H1 (cell line): ENCODE results near the gene NRBF2. TPM values are rescaled to one million over a fixed set of nuclear protein-coding genes. Genes with fewer than 3 reads are reported as not detected.

Source experiments
- CTCF ChIA-PET: fragments of 300-600 bp; sonication (Branson Sonifier 250); formaldehyde crosslinking; loops from one replicate; lab custom pipeline; 2021; ENCODE audit not compliant: partially characterized antibody; lab: Charles Lee
- POLR2A ChIA-PET: fragments of 300-600 bp; sonication (Branson Sonifier 250); formaldehyde crosslinking; loops from one replicate; lab custom pipeline; 2021; ENCODE audit warnings: inconsistent platforms; ENCODE audit not compliant: partially characterized antibody; lab: Charles Lee
- DNase-seq, 2 experiments: peaks; one replicate each; pipeline versions ENCODE4 v3.0.0 to v3.0.0-alpha.2; 2010 to 2022; ENCODE audit warnings: low spot score in 2 of 2, low read depth in 1 of 2, mixed read lengths in 1 of 2
- FAIRE-seq: peaks from 2 replicates; lab custom pipeline; 2011; peaks lifted over from hg19 to GRCh38; lab: Jason Lieb, UNC
- H2AFZ ChIP-seq: 2 replicates; pipeline ENCODE4 v1.8.1; 2012; ENCODE audit warnings: low read length, inconsistent platforms
- H2AK5ac ChIP-seq: 2 replicates; pipeline ENCODE4 v1.6.1; 2013; ENCODE audit warnings: low read depth, low read length
- H2BK120ac ChIP-seq: replicated peaks from 2 replicates; pipeline ENCODE3; 2013; ENCODE audit warnings: low read depth, low read length, inconsistent platforms
- H2BK12ac ChIP-seq: 2 replicates; pipeline ENCODE4 v1.6.1; 2013; ENCODE audit warnings: low read depth, low read length
- H2BK15ac ChIP-seq: 2 replicates; pipeline ENCODE4 v1.6.1; 2013; ENCODE audit warnings: low read length
- H2BK20ac ChIP-seq: 2 replicates; pipeline ENCODE4 v1.6.1; 2013; ENCODE audit warnings: low read length
- H2BK5ac ChIP-seq: 2 replicates; pipeline ENCODE4 v1.6.1; 2013; ENCODE audit warnings: low read depth, low read length
- H3K14ac ChIP-seq: 2 replicates; pipeline ENCODE4 v1.6.1; 2013; ENCODE audit warnings: inconsistent platforms; ENCODE audit not compliant: insufficient read length
- H3K18ac ChIP-seq: 2 replicates; pipeline ENCODE4 v1.6.1; 2013; ENCODE audit warnings: low read length; ENCODE audit errors: extremely low read depth
- H3K23ac ChIP-seq: 2 replicates; pipeline ENCODE4 v1.6.1; 2013; ENCODE audit warnings: inconsistent platforms; ENCODE audit not compliant: insufficient read length
- H3K23me2 ChIP-seq: 2 replicates; pipeline ENCODE4 v1.6.1; 2013; ENCODE audit warnings: low read depth, low read length
- H3K27ac ChIP-seq: 2 replicates; pipeline ENCODE4 v1.6.1; 2011; ENCODE audit warnings: low read depth, low read length, inconsistent platforms
- H3K27me3 ChIP-seq, 4 experiments: replicated peaks in 1 of 4; 1 replicate in 1 of 4; 2 replicates in 3 of 4; pipeline versions ENCODE4 v1.6.1 to v1.8.1; 2011 to 2013; ENCODE audit warnings: low read length in 3 of 4, mild to moderate bottlenecking in 3 of 4, inconsistent platforms in 2 of 4, mixed read lengths in 2 of 4, moderate library complexity in 1 of 4; ENCODE audit not compliant: control insufficient read depth in 3 of 4, insufficient read depth in 3 of 4; ENCODE audit errors: extremely low read depth in 1 of 4
- H3K36me3 ChIP-seq, 4 experiments: 2 replicates each; pipeline versions ENCODE4 v1.6.1 to v1.8.1; 2011 to 2013; ENCODE audit warnings: mild to moderate bottlenecking in 4 of 4, low read length in 3 of 4, moderate library complexity in 2 of 4, control low read depth in 1 of 4, inconsistent platforms in 1 of 4; ENCODE audit not compliant: insufficient read depth in 4 of 4, control insufficient read depth in 2 of 4
- H3K4ac ChIP-seq: replicated peaks from 2 replicates; pipeline ENCODE3; 2013; ENCODE audit warnings: low read length, low read depth, mixed read lengths, inconsistent platforms; ENCODE audit not compliant: insufficient read length
- H3K4me1 ChIP-seq, 4 experiments: replicated peaks in 1 of 4; 1 replicate in 1 of 4; 2 replicates in 3 of 4; pipeline versions ENCODE4 v1.6.1 to v1.8.1; 2011 to 2013; ENCODE audit warnings: low read length in 3 of 4, inconsistent platforms in 2 of 4, mixed read lengths in 1 of 4; ENCODE audit not compliant: insufficient read depth in 4 of 4, control insufficient read depth in 3 of 4
- H3K4me2 ChIP-seq, 2 experiments: 2 replicates each; pipeline versions ENCODE4 v1.6.1 to v1.8.1; 2011 to 2013; ENCODE audit warnings: low read depth in 2 of 2, low read length in 2 of 2, control low read depth in 1 of 2, inconsistent platforms in 1 of 2, mild to moderate bottlenecking in 1 of 2; ENCODE audit not compliant: insufficient read depth in 1 of 2
- H3K4me3 ChIP-seq, 4 experiments: fragments of 200-600, 300-600 bp in 1 of 4; sonication (generic), shearing (Covaris generic), sonication (Bioruptor Twin) in 1 of 4; 2 replicates each; pipeline versions ENCODE4 v1.5.1 to v1.8.1; 2011 to 2016; ENCODE audit warnings: low read length in 4 of 4, low read depth in 3 of 4, control low read depth in 2 of 4, inconsistent platforms in 2 of 4, mild to moderate bottlenecking in 2 of 4, mixed read lengths in 1 of 4, moderate library complexity in 1 of 4; ENCODE audit not compliant: insufficient read depth in 2 of 4; ENCODE audit errors: extremely low read depth in 1 of 4
- H3K56ac ChIP-seq: replicated peaks from 2 replicates; pipeline ENCODE3; 2013; ENCODE audit warnings: low read depth, mild to moderate bottlenecking, mixed read lengths, low read length, inconsistent platforms; ENCODE audit not compliant: insufficient read length
- H3K79me1 ChIP-seq: 2 replicates; pipeline ENCODE4 v1.6.1; 2013; ENCODE audit warnings: low read depth, low read length, control low read depth
- H3K79me2 ChIP-seq, 2 experiments: 2 replicates each; pipeline versions ENCODE4 v1.6.1 to v1.8.1; 2012 to 2013; ENCODE audit warnings: low read length in 2 of 2, mild to moderate bottlenecking in 2 of 2, inconsistent platforms in 1 of 2; ENCODE audit not compliant: insufficient read depth in 2 of 2, control insufficient read depth in 1 of 2
- H3K9ac ChIP-seq, 4 experiments: replicated peaks in 1 of 4; 1 replicate in 1 of 4; 2 replicates in 3 of 4; pipeline versions ENCODE4 v1.6.1 to v1.8.1; 2011 to 2013; ENCODE audit warnings: low read depth in 3 of 4, low read length in 3 of 4, control low read depth in 2 of 4, mild to moderate bottlenecking in 2 of 4, moderate library complexity in 2 of 4, inconsistent platforms in 1 of 4; ENCODE audit errors: extremely low read depth in 1 of 4
- H3K9me3 ChIP-seq, 2 experiments: 2 replicates each; pipeline versions ENCODE4 v1.6.1 to v1.8.1; 2012 to 2013; ENCODE audit warnings: mild to moderate bottlenecking in 2 of 2, moderate library complexity in 2 of 2, control low read depth in 1 of 2, inconsistent platforms in 1 of 2, low read depth in 1 of 2, low read length in 1 of 2, mixed read lengths in 1 of 2; ENCODE audit not compliant: insufficient read depth in 2 of 2
- H4K20me1 ChIP-seq, 2 experiments: replicated peaks in 1 of 2; 2 replicates each; pipeline versions ENCODE3 to v1.8.1; 2011 to 2013; ENCODE audit warnings: inconsistent platforms in 2 of 2, low read length in 2 of 2, mild to moderate bottlenecking in 1 of 2; ENCODE audit not compliant: insufficient read depth in 2 of 2, control insufficient read depth in 1 of 2
- H4K5ac ChIP-seq: 2 replicates; pipeline ENCODE4 v1.6.1; 2013; ENCODE audit warnings: low read length, low read depth, mixed read lengths, inconsistent platforms; ENCODE audit not compliant: insufficient read length
- H4K8ac ChIP-seq: 2 replicates; pipeline ENCODE4 v1.8.0; 2013; ENCODE audit warnings: mild to moderate bottlenecking, moderate library complexity, low read length, inconsistent platforms; ENCODE audit not compliant: insufficient read depth; ENCODE audit errors: extremely low read depth
- H4K91ac ChIP-seq: replicated peaks from 2 replicates; pipeline ENCODE3; 2013; ENCODE audit warnings: low read length, mixed read lengths, inconsistent platforms; ENCODE audit not compliant: insufficient read length
- CHD1 ChIP-seq: IDR thresholded peaks from 2 replicates; pipeline ENCODE4 v1.6.1; 2012; ENCODE audit warnings: low read depth, low read length, improper control_type of control experiment
- CTBP2 ChIP-seq: IDR thresholded peaks from 2 replicates; pipeline ENCODE4 v1.7.0; 2011; ENCODE audit warnings: borderline replicate concordance, mild to moderate bottlenecking, moderate library complexity, mixed read lengths, low read length; ENCODE audit not compliant: insufficient read depth, insufficient read length
- EP300 ChIP-seq, 2 experiments: IDR thresholded peaks; 1 replicate in 1 of 2; 2 replicates in 1 of 2; pipeline ENCODE4 v1.6.1; 2011 to 2012; ENCODE audit warnings: low read depth in 2 of 2, low read length in 2 of 2, mild to moderate bottlenecking in 2 of 2, borderline replicate concordance in 1 of 2, inconsistent platforms in 1 of 2, moderate library complexity in 1 of 2
- JUND ChIP-seq: IDR thresholded peaks from 2 replicates; pipeline ENCODE4 v1.6.1; 2011; ENCODE audit warnings: mild to moderate bottlenecking, improper control_type of control experiment, low read length
- PHF8 ChIP-seq: fragments of 200-600 bp; sonication (generic); conservative IDR thresholded peaks from 2 replicates; pipeline ENCODE4 v1.7.1; 2012; ENCODE audit warnings: low read depth, mild to moderate bottlenecking, inconsistent platforms, low read length, moderate library complexity
- POLR2A ChIP-seq, 2 experiments: IDR thresholded peaks; 1 replicate in 1 of 2; 2 replicates in 1 of 2; pipeline ENCODE4 v1.6.1; 2011; ENCODE audit warnings: low read depth in 2 of 2, low read length in 2 of 2, mild to moderate bottlenecking in 2 of 2; ENCODE audit errors: control extremely low read depth in 1 of 2
- SP4 ChIP-seq: IDR thresholded peaks from 2 replicates; pipeline ENCODE4 v1.6.1; 2012; ENCODE audit warnings: low read length, inconsistent platforms
- TEAD4 ChIP-seq: IDR thresholded peaks from 2 replicates; pipeline ENCODE4 v1.6.1; 2012; ENCODE audit warnings: low read depth, low read length, inconsistent platforms, mixed read lengths
- WGBS, 2 experiments: shearing (Covaris generic) in 1 of 2; methylation state at CpG; one replicate each; pipeline versions ENCODE4 v1.1.6 to v1.1.7; 2013 to 2015; ENCODE audit warnings: low lambda C conversion rate in 2 of 2, mixed read lengths in 2 of 2, inconsistent platforms in 1 of 2, low coverage in 1 of 2, missing lambda C conversion rate in 1 of 2; ENCODE audit not compliant: insufficient replicate concordance in 2 of 2, insufficient coverage in 1 of 2, insufficient read length in 1 of 2; ENCODE audit errors: extremely low coverage in 1 of 2, missing lambda C conversion rate in 1 of 2; 5-methylcytosine and 5-hydroxymethylcytosine counted together
- polyA plus RNA-seq, 7 experiments: library from polyadenylated mRNA; depleted of rRNA in 3 of 7; stranded (reverse) in 5 of 7; unstranded in 2 of 7; fragments of >200 nt in 5 of 7; fragments of 200-250 nt in 2 of 7; gene quantifications; 1 replicate in 5 of 7; 2 replicates in 1 of 7; 4 replicates in 1 of 7; pipeline versions ENCODE4 v1.2.1 to v1.2.3, GENCODE V29; 2011 to 2013; ENCODE audit warnings: missing spikeins in 2 of 7, mixed read lengths in 2 of 7
- total RNA-seq: library from RNA; stranded (reverse); fragmentation: NEBNext Ultra II Directional; extraction: Animal tissue kit (Norgen Biotek cat#: 25700); gene quantifications from 2 replicates; pipeline ENCODE4 v1.2.1, GENCODE V29; 2021

NRBF2 gene
- total and polyA plus RNA-seq, 2 of the 8 experiments (the other 6 are each of a cell fraction or from before 2014, with no cell fraction given), result 11.0 to 29.9 TPM

DNA sequence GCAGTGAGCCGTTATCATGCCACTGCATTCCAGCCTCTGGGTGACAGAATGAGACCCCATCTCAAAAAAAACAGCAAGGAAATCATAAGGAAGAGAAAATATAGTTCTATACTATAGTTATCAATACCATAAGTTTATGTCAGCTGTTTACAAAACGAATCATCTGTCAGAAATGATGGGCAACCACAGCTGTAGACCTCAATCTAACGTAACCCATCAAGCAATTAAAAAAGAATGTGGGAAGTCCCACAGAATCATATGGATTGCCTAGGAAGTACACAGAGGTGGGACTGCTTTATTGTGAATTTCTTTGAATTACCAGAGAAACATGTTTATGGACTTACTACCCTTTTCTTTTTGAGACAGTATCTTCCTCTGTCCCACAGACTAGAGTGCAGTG lies 6.9 kb downstream of the NRBF2 start:
- Histone ChIP-seq H3K4me2 (no peak overlapping the region), H2AK5ac (no peak overlapping the region), H3K27ac (no peak overlapping the region), H3K79me1 (peaks cover 5% of the 10 kb centered on the region; the same call in 1 of the 2 replicates), H4K8ac (no peak overlapping the region), H3K36me3 (peaks cover 0 to 3% (median 0%) of the 10 kb centered on the region in 4 experiments; a peak in 1 of 8 replicates), H2BK20ac (no peak overlapping the region), H3K9ac (no peak overlapping the region), H2BK15ac (no peak overlapping the region), H4K5ac (no peak overlapping the region), H4K20me1 (peaks cover 3 to 6% of the 10 kb centered on the region in 2 experiments), H4K91ac (no peak overlapping the region), H2BK120ac (no peak overlapping the region), H3K56ac (no peak overlapping the region), H3K4me3 (no peak overlapping the region), H3K23me2 (no peaks in the 10 kb centered on the region), H3K4ac (no peak overlapping the region), H3K79me2 (peaks cover 23 to 95% of the 10 kb centered on the region in 2 experiments), H3K27me3 (no peaks in the 10 kb centered on the region), H2AFZ (no peak overlapping the region), H3K18ac (no peak overlapping the region), H3K9me3 (no peaks in the 10 kb centered on the region), H3K14ac (no peak overlapping the region), H3K4me1 (no peaks in the 10 kb centered on the region; a peak in 1 of 7 replicates), H2BK5ac (no peak overlapping the region), H3K23ac (no peak overlapping the region), H2BK12ac (no peak overlapping the region)
- ChIA-PET CTCF (interaction anchor here (0.6 to 1.2 kb wide), 5 partner anchors 49 to 684 kb away, joined by 3 to 5 read pairs (median 3); no protein-coding TSS in a partner anchor), POLR2A (interaction anchor here (0.9 kb wide), 1 partner anchor 528 kb away, joined by 3 read pairs; no protein-coding TSS in a partner anchor)
- FAIRE-seq (no peak), DNase-seq (no peak)
- TF ChIP-seq POLR2A (IDR thresholded peaks at IDR 0.05; ENCODE audit: control extremely low read depth in 1 of 2, low read depth in 2 of 2, low read length in 2 of 2) (no peak), SP4 (no peak), EP300 (IDR thresholded peaks at IDR 0.05; ENCODE audit: borderline replicate concordance in 1 of 2, low read depth in 2 of 2, low read length in 2 of 2) (no peak), JUND (no peak), TEAD4 (no peak), PHF8 (no peak), CHD1 (no peak), CTBP2 (no peak)
- WGBS, 2 experiments, result 83% methylated on average over 3 of the region's 3 CpGs; no CpG with 5 or more reads in 1 of the 2 experiments
